Measurements from ENCODE around the gene MYLK. TPM values are rescaled to one million over a fixed set of nuclear protein-coding genes. Genes with fewer than 3 reads are reported as not detected.
A peak's percentile ranks its signal among the peaks of the same experiment; 100 is the strongest.

MYLK gene
- total RNA-seq, 1 donor from 2014 or later, result 24.3 TPM

GRCh38 chr3:123834631-123835030, 49.5 kb downstream of the MYLK start:
- Mint-ChIP-seq H3K4me1 (ENCODE audit: unreplicated experiment) (peaks cover 11% of the 10 kb centered on the region), H3K36me3 (ENCODE audit: unreplicated experiment) (peaks cover 4% of the 10 kb centered on the region), H3K9me3 (ENCODE audit: unreplicated experiment) (peaks cover 18% of the 10 kb centered on the region), H3K27ac (ENCODE audit: unreplicated experiment) (no peak overlapping the region), H3K4me3 (ENCODE audit: unreplicated experiment) (no peak overlapping the region), H3K27me3 (ENCODE audit: unreplicated experiment) (no peaks in the 10 kb centered on the region)
- no peak for DNase-seq (ENCODE audit: extremely low spot score, unreplicated experiment)
- TF ChIP-seq CTCF (IDR thresholded peaks at IDR 0.05), result no peak

GRCh38 chr3:123833398-123833785, 50.7 kb downstream of the MYLK start:
- Mint-ChIP-seq H3K36me3 (ENCODE audit: unreplicated experiment) (peaks cover 11% of the 10 kb centered on the region), H3K4me3 (ENCODE audit: unreplicated experiment) (no peak overlapping the region), H3K9me3 (ENCODE audit: unreplicated experiment) (peaks cover 19% of the 10 kb centered on the region), H3K4me1 (ENCODE audit: unreplicated experiment) (peaks cover 11% of the 10 kb centered on the region), H3K27ac (ENCODE audit: unreplicated experiment) (no peak overlapping the region), H3K27me3 (ENCODE audit: unreplicated experiment) (no peaks in the 10 kb centered on the region)
- no peak for DNase-seq (ENCODE audit: extremely low spot score, unreplicated experiment)
- no peak for TF ChIP-seq CTCF (IDR thresholded peaks at IDR 0.05)

GRCh38 chr3:123832692-123833397, 51.3 kb downstream of the MYLK start:
- no peak overlapping the region for H3K27ac Mint-ChIP-seq (ENCODE audit: unreplicated experiment)
- no peak for TF ChIP-seq CTCF (IDR thresholded peaks at IDR 0.05)
- no peak for DNase-seq (ENCODE audit: extremely low spot score, unreplicated experiment)
- H3K27me3 Mint-ChIP-seq (ENCODE audit: unreplicated experiment), result no peaks in the 10 kb centered on the region
- H3K4me1 Mint-ChIP-seq (ENCODE audit: unreplicated experiment), result peaks cover 11% of the 10 kb centered on the region
- H3K4me3 Mint-ChIP-seq (ENCODE audit: unreplicated experiment), result no peak overlapping the region
- H3K36me3 Mint-ChIP-seq (ENCODE audit: unreplicated experiment), result peaks cover 15% of the 10 kb centered on the region
- peaks cover 19% of the 10 kb centered on the region for H3K9me3 Mint-ChIP-seq (ENCODE audit: unreplicated experiment)

- Mint-ChIP-seq H3K9me3 (ENCODE audit: unreplicated experiment) (peaks cover 26% of the 10 kb centered on the region), H3K27ac (ENCODE audit: unreplicated experiment) (no peak overlapping the region), H3K27me3 (ENCODE audit: unreplicated experiment) (no peaks in the 10 kb centered on the region), H3K4me3 (ENCODE audit: unreplicated experiment) (no peak overlapping the region), H3K4me1 (ENCODE audit: unreplicated experiment) (peaks cover 11% of the 10 kb centered on the region), H3K36me3 (ENCODE audit: unreplicated experiment) (peaks cover 18% of the 10 kb centered on the region)
- DNase-seq (ENCODE audit: extremely low spot score, unreplicated experiment), result no peak
- TF ChIP-seq CTCF (IDR thresholded peaks at IDR 0.05), result no peak
These were observed 52.7 kb downstream of the MYLK start for GRCh38 chr3:123831420-123831819.

GRCh38 chr3:123821920-123822319, 62.2 kb downstream of the MYLK start:
- Mint-ChIP-seq H3K4me1 (ENCODE audit: unreplicated experiment) (peaks cover 13% of the 10 kb centered on the region), H3K36me3 (ENCODE audit: unreplicated experiment) (peaks cover 3% of the 10 kb centered on the region), H3K9me3 (ENCODE audit: unreplicated experiment) (peaks cover 11% of the 10 kb centered on the region), H3K27me3 (ENCODE audit: unreplicated experiment) (no peaks in the 10 kb centered on the region), H3K27ac (ENCODE audit: unreplicated experiment) (no peak overlapping the region), H3K4me3 (ENCODE audit: unreplicated experiment) (no peak overlapping the region)
- no peak for TF ChIP-seq CTCF (IDR thresholded peaks at IDR 0.05)
- peak; percentile 32 for DNase-seq (ENCODE audit: extremely low spot score, unreplicated experiment)
